DMS53 treated with DMSO at 0.1 percent for 48 hours (cell line): ENCODE measurements around the gene GIMAP8.
A peak's percentile ranks its signal among the peaks of the same experiment; 100 is the strongest.
"Not testable (repeated sequence)": the region's sequence is repeated elsewhere in the genome, so short reads cannot be mapped to it uniquely, and the experiment has no call there.

Experiments
- DNase-seq: peaks from one replicate; lab custom pipeline; 2025; ENCODE audit not compliant: unreplicated experiment; lab: John Stamatoyannopoulos, UW

The GIMAP8 gene

GRCh38 chr7:150435390-150436073 is 14.9 kb upstream of the GIMAP8 start:
- no peak for DNase-seq

- DNase-seq = no peak
Measured at GRCh38 chr7:150439967-150440366, 10.5 kb upstream of the GIMAP8 start.

- no peak for DNase-seq
Measured at GRCh38 chr7:150441524-150441923, 8.9 kb upstream of the GIMAP8 start.

- DNase-seq = no peak
Measured at GRCh38 chr7:150442811-150443210, 7.6 kb upstream of the GIMAP8 start.

GRCh38 chr7:150443793-150444540 is 6.5 kb upstream of the GIMAP8 start:
- DNase-seq = no peak

- DNase-seq = no peak
Measured at GRCh38 chr7:150444674-150445365, 5.6 kb upstream of the GIMAP8 start.

- DNase-seq = no peak
Measured at GRCh38 chr7:150446288-150446938, 4.0 kb upstream of the GIMAP8 start.

- DNase-seq = no peak
Measured at GRCh38 chr7:150447966-150448788, 2.3 kb upstream of the GIMAP8 start.

- peak; percentile 66 for DNase-seq
Measured at GRCh38 chr7:150448789-150449147, 1.7 kb upstream of the GIMAP8 start.

GRCh38 chr7:150449206-150449952 is 1.1 kb upstream of the GIMAP8 start:
- DNase-seq = no peak

- no peak for DNase-seq
Measured at GRCh38 chr7:150451097-150451793, 815 bp downstream of the GIMAP8 start.

GRCh38 chr7:150451833-150452461 is 1.5 kb downstream of the GIMAP8 start:
- DNase-seq = no peak

- no peak for DNase-seq
Measured at GRCh38 chr7:150453181-150453580, 2.8 kb downstream of the GIMAP8 start.

GRCh38 chr7:150453892-150454291 is 3.5 kb downstream of the GIMAP8 start:
- DNase-seq = no peak

- DNase-seq = not testable (repeated sequence)
Measured at GRCh38 chr7:150457064-150457463, 6.6 kb downstream of the GIMAP8 start.

- no peak for DNase-seq
Measured at GRCh38 chr7:150458235-150458634, 7.8 kb downstream of the GIMAP8 start.

- DNase-seq = no peak
Measured at GRCh38 chr7:150458756-150459155, 8.3 kb downstream of the GIMAP8 start.

GRCh38 chr7:150461520-150461919 is 11.1 kb downstream of the GIMAP8 start:
- DNase-seq = no peak

- no peak for DNase-seq
Measured at GRCh38 chr7:150462413-150462812, 12.0 kb downstream of the GIMAP8 start.
